ENCODE data around the gene UTP11.

The UTP11 gene

GRCh38 chr1:38039331-38040088 lies 27.0 kb downstream of the UTP11 start:
- H3K9me3 Mint-ChIP-seq: no peaks in the 10 kb centered on the region
- DNase-seq: no peak
- H3K36me3 Mint-ChIP-seq (ENCODE audit: insufficient read depth): no peaks in the 10 kb centered on the region
- H3K27me3 Mint-ChIP-seq: peaks cover 47 to 62% of the 10 kb centered on the region in 2 donors
- H3K4me1 Mint-ChIP-seq (ENCODE audit: low read depth in 2 of 2): peaks cover under 1 to 4% of the 10 kb centered on the region in 2 donors
- no peak overlapping the region for H3K4me3 Mint-ChIP-seq
- ATAC-seq (replicated peaks): no peak
- H3K27ac Mint-ChIP-seq: peak overlapping the region in 1 of 2 donors; percentile 3

DNA sequence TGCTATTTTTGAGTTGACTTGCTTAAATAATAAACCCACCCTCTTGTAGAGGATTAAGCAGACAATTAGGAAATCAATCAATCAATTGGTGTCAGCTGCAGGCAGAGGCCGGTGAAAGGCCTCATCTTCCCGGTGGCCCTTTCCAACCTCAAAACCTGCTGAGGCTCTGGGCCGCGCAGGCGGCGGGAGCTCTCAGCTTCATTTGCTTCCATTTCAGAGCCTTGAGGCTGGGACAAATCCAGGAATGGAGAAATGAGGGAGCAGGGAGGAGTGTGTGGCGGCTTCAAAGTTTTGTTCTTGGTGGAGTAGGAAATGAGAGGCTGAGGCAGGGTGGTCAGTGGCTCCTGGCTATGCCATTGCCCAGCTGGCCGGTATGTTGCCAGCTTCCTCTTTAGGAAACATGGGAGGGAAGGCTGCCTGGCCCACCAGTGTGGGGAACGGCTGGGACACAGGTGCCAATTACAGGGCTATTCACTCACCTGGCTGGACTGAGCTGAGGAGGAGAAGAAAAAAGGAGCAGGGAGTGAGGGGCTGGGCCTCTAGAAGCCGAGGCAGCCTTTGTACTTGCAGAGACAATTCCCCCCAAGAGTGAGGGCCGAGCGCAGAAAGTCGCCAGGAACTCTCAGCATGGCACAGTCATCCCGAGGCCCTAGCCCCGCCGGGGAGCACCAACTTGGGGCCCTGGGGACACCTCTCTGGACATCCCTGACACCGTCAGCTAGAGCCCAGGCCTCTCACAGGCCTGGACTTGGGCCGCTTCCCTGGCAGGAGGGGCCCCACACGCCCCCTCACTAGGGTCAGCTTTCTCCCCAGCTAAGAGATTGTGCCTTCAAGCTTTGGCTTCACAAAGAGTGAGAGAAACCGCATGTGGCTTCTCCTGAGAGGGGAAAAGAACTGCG lies 29.7 kb downstream of the UTP11 start:
- Mint-ChIP-seq H3K9me3 (no peaks in the 10 kb centered on the region), H3K27ac (no peak overlapping the region), H3K4me3 (no peak overlapping the region), H3K4me1 (ENCODE audit: low read depth in 2 of 2) (peaks cover 4 to 6% of the 10 kb centered on the region in 2 donors), H3K27me3 (peaks cover 51 to 67% of the 10 kb centered on the region in 2 donors), H3K36me3 (ENCODE audit: insufficient read depth) (no peaks in the 10 kb centered on the region)
- ATAC-seq (replicated peaks) (no peak), DNase-seq (no peak)

GRCh38 chr1:38043036-38043747 lies 30.7 kb downstream of the UTP11 start:
- H3K4me3 Mint-ChIP-seq: peak overlapping the region in 1 of 2 donors; percentile 8

DNA sequence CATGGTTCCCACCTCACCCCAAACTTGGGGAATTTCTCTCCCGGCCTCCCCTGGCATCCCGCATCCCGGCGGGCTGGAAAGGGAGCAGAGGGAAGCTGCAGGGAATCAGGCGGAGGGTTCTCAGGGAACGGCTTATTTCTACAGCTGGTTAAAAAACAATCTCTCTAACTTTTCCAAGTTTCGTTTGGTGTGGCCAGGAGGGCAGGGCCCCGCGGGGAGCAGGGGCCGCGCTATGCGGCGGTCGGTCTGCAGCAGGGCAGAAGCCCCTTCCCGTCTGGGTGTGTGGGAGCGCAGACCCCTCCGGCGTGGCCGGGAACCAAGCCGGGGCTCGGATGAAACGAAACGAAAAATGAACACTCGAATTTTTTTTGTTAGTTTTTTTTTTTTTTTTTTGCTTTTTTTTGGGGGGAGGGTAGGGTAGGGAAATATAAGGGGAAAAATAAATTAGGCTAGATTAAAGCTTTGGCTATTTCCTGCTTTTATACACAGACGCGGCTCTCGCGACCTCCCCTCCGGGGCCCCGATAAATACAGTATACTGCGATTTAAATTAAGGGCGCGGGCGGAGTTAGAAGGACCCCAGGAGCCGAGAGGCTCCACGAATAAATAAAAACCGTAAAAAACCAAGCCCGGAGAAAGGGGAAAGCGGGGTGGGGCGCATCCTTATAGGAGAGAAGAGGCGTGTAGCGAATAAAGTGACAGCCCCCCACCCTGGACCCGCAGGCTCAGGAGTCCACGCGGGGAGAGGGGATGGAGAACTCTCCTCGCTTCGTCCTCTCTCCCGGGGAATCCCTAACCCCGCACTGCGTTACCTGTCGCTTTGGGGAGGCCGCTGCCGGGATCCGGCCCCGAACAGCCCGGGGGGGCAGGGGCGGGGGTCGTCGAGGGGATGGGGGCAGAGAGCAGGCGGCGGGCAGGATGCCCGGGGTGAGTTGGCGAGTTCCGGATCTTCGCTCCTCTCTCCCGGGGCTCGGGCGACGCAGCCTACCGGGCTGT lies 32.0 kb downstream of the UTP11 start:
- H3K4me1 Mint-ChIP-seq (ENCODE audit: low read depth in 2 of 2): peaks cover 8 to 10% of the 10 kb centered on the region in 2 donors
- DNase-seq (no peak), ATAC-seq (replicated peaks) (no peak)
- peaks cover 3% of the 10 kb centered on the region for H3K36me3 Mint-ChIP-seq (ENCODE audit: insufficient read depth)
- H3K4me3 Mint-ChIP-seq: peak overlapping the region; percentile 80 to 84
- peaks cover 45 to 56% of the 10 kb centered on the region in 2 donors for H3K27me3 Mint-ChIP-seq
- no peak overlapping the region for H3K27ac Mint-ChIP-seq
- no peaks in the 10 kb centered on the region for H3K9me3 Mint-ChIP-seq

More at GRCh38 chr1:38043036-38043747, 30.7 kb downstream of the UTP11 start:
- H3K27me3 Mint-ChIP-seq: peaks cover 51 to 67% of the 10 kb centered on the region in 2 donors
- DNase-seq (no peak), ATAC-seq (replicated peaks) (no peak)
- no peaks in the 10 kb centered on the region for H3K9me3 Mint-ChIP-seq
- peaks cover 3% of the 10 kb centered on the region for H3K36me3 Mint-ChIP-seq (ENCODE audit: insufficient read depth)
- peaks cover 8 to 10% of the 10 kb centered on the region in 2 donors for H3K4me1 Mint-ChIP-seq (ENCODE audit: low read depth in 2 of 2)
- no peak overlapping the region for H3K27ac Mint-ChIP-seq

GRCh38 chr1:38045401-38046332 lies 33.1 kb downstream of the UTP11 start:
- Mint-ChIP-seq H3K4me1 (ENCODE audit: low read depth in 2 of 2) (peaks cover 8 to 10% of the 10 kb centered on the region in 2 donors), H3K9me3 (no peaks in the 10 kb centered on the region), H3K27ac (no peak overlapping the region), H3K27me3 (peaks cover 35 to 44% of the 10 kb centered on the region in 2 donors), H3K4me3 (peak overlapping the region; percentile 33 to 37), H3K36me3 (ENCODE audit: insufficient read depth) (peaks cover 3% of the 10 kb centered on the region)
- ATAC-seq (replicated peaks) (no peak), DNase-seq (no peak)

GRCh38 chr1:38046333-38046883 lies 33.9 kb downstream of the UTP11 start, which contains the start of gene POU3F1:
Gene POU3F1 (minus strand): TSS chr1:38046793. CDS start chr1:38046743, 50 bp downstream.
- Mint-ChIP-seq H3K9me3 (no peaks in the 10 kb centered on the region), H3K4me1 (ENCODE audit: low read depth in 2 of 2) (peaks cover 8 to 10% of the 10 kb centered on the region in 2 donors), H3K27me3 (peaks cover 35 to 37% of the 10 kb centered on the region in 2 donors), H3K27ac (no peak within 1 kb of the TSS), H3K36me3 (ENCODE audit: insufficient read depth) (peaks cover 3% of the 10 kb centered on the region), H3K4me3 (peak within 1 kb of the TSS; percentile 70 to 79)
- peak in 2 of 3 experiments; percentile 26 to 30 for DNase-seq
- peak; percentile 34 for ATAC-seq (replicated peaks)

- DNase-seq (peak; percentile 54 to 61 (median 56)), ATAC-seq (replicated peaks) (peak; percentile 82)
- Mint-ChIP-seq H3K9me3 (no peaks in the 10 kb centered on the region), H3K27me3 (peaks cover 29 to 30% of the 10 kb centered on the region in 2 donors), H3K27ac (no peak overlapping the region), H3K4me3 (peak overlapping the region; percentile 70 to 79), H3K36me3 (ENCODE audit: insufficient read depth) (peaks cover 3% of the 10 kb centered on the region), H3K4me1 (ENCODE audit: low read depth in 2 of 2) (peaks cover 9 to 10% of the 10 kb centered on the region in 2 donors)
Measured at GRCh38 chr1:38046884-38047602, 34.5 kb downstream of the UTP11 start.

DNA sequence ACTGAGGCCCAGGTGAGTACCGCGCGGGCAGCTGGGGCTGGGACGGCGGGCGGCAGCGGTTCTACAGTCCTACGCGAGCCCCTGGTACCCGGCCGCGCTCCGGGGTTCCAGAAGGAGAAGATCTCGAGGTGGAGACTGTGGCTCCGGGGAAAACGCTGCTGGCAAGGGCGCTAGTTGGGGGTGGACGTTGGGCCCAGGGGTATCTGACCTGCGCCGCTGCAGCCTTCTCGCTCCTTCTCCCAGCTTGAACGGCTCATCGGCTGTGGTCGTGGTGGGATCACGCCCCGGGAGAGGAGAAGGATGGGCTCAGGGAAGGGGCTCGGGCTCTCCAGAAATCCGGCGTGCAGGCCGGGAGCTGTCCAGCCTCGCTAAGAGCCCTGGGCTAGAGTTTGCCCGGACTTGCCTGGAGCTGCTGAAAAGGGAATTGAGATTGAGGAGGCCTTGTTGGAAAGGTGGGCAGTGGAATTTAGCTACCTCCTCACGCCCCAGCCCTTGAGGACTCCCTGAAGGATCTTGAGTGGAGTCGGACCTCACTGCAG lies 35.1 kb downstream of the UTP11 start:
- H3K27me3 Mint-ChIP-seq: peaks cover 22 to 24% of the 10 kb centered on the region in 2 donors
- H3K36me3 Mint-ChIP-seq (ENCODE audit: insufficient read depth): peaks cover 3% of the 10 kb centered on the region
- no peak overlapping the region for H3K27ac Mint-ChIP-seq
- ATAC-seq (replicated peaks): no peak
- H3K4me1 Mint-ChIP-seq (ENCODE audit: low read depth in 2 of 2): peaks cover 12 to 16% of the 10 kb centered on the region in 2 donors
- no peak for DNase-seq
- H3K4me3 Mint-ChIP-seq: peak overlapping the region; percentile 70 to 79
- no peaks in the 10 kb centered on the region for H3K9me3 Mint-ChIP-seq

- H3K27me3 Mint-ChIP-seq: peaks cover 0 to 15% of the 10 kb centered on the region in 2 donors
- H3K27ac Mint-ChIP-seq: no peak overlapping the region
- no peaks in the 10 kb centered on the region for H3K9me3 Mint-ChIP-seq
- H3K4me3 Mint-ChIP-seq: no peak overlapping the region
- peaks cover 3% of the 10 kb centered on the region for H3K36me3 Mint-ChIP-seq (ENCODE audit: insufficient read depth)
- ATAC-seq (replicated peaks): no peak
- DNase-seq: no peak
- peaks cover 10 to 20% of the 10 kb centered on the region in 2 donors for H3K4me1 Mint-ChIP-seq (ENCODE audit: low read depth in 2 of 2)
Measured at GRCh38 chr1:38050397-38051078, 38.0 kb downstream of the UTP11 start.

DNA sequence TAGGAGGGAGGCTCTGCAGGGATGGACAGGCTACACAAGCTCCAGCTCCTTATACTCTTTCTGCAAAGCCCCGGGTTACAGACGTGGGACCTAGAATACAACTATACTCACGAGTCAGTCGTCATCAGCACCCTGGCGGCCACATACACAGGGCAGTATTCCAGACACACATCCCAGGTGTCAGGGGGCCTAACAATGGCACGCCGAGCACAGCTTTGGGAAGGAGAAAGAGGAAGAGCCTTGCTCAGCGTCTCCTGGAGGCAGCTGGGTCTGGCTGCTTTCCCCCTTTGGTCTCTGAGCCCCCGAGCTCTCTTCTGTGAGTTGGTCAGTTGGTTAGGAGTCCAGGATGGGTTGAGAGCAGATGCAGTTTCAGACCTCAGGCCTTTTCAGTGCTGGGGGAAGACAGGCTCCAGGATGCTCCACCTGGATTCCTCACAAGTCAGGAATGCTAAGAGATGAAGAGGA lies 38.6 kb downstream of the UTP11 start:
- Mint-ChIP-seq H3K4me3 (no peak overlapping the region), H3K27ac (peak overlapping the region in 1 of 2 donors; percentile 46), H3K27me3 (peaks cover 0 to 17% of the 10 kb centered on the region in 2 donors), H3K36me3 (ENCODE audit: insufficient read depth) (peaks cover 3% of the 10 kb centered on the region), H3K4me1 (ENCODE audit: low read depth in 2 of 2) (peaks cover 10 to 20% of the 10 kb centered on the region in 2 donors), H3K9me3 (no peaks in the 10 kb centered on the region)
- no peak for ATAC-seq (replicated peaks)
- no peak for DNase-seq
